SU-DHL-6 (cell line): ENCODE measurements around the gene SARDH.

Experiments used
- H2AFZ ChIP-seq: fragments of 200-600 bp; sonication (generic); 2 replicates; pipeline ENCODE4 v1.6.1; 2014; ENCODE audit warnings: low read depth, mild to moderate bottlenecking, moderate library complexity, mixed read lengths, antibody characterized with exemption, low read length; ENCODE audit not compliant: severe bottlenecking
- H3F3A ChIP-seq: fragments of 200-600 bp; shearing (Covaris generic); 2 replicates; pipeline ENCODE4 v1.6.0; 2016; ENCODE audit warnings: antibody characterized with exemption, mild to moderate bottlenecking; ENCODE audit not compliant: insufficient read depth
- H3K27ac ChIP-seq: fragments of 200-600 bp; sonication (generic); 2 replicates; pipeline ENCODE4 v1.5.1; 2016; ENCODE audit warnings: low read depth, mild to moderate bottlenecking, low read length, moderate library complexity, mixed read lengths
- H3K27me3 ChIP-seq: fragments of 200-600 bp; sonication (generic), shearing (Covaris generic); 2 replicates; pipeline ENCODE4 v1.6.0; 2014; ENCODE audit warnings: mild to moderate bottlenecking, low read length
- H3K36me3 ChIP-seq: fragments of 200-600 bp; sonication (generic); 2 replicates; pipeline ENCODE4 v1.6.1; 2014; ENCODE audit warnings: mild to moderate bottlenecking, low read length, mixed read lengths
- H3K4me2 ChIP-seq: fragments of 300-600, 200-600 bp; shearing (Covaris generic), sonication (generic); 2 replicates; pipeline ENCODE4 v1.6.0; 2014; ENCODE audit warnings: low read length, low read depth, mild to moderate bottlenecking; ENCODE audit not compliant: poor library complexity, severe bottlenecking
- H3K4me3 ChIP-seq: fragments of 200-600 bp; sonication (generic); 2 replicates; pipeline ENCODE4 v1.5.1; 2014; ENCODE audit warnings: antibody characterized with exemption, low read length, mild to moderate bottlenecking, mixed read lengths; ENCODE audit not compliant: insufficient read depth, poor library complexity, severe bottlenecking
- H3K79me2 ChIP-seq: fragments of 200-600 bp; sonication (generic); 2 replicates; pipeline ENCODE4 v1.6.1; 2014; ENCODE audit warnings: mild to moderate bottlenecking, low read length, moderate library complexity; ENCODE audit not compliant: insufficient read depth
- H3K9ac ChIP-seq: fragments of 200-600 bp; sonication (generic); 2 replicates; pipeline ENCODE4 v1.7.0; 2014; ENCODE audit warnings: mild to moderate bottlenecking, low read length
- H3K9me2 ChIP-seq: fragments of 200-600 bp; sonication (generic); replicated peaks from 2 replicates; pipeline ENCODE4 v1.6.1; 2014; ENCODE audit warnings: low read length; ENCODE audit not compliant: insufficient read depth
- H3K9me3 ChIP-seq: fragments of 200-600 bp; sonication (generic); 2 replicates; pipeline ENCODE4 v1.6.1; 2014; ENCODE audit warnings: low read length, mixed read lengths; ENCODE audit not compliant: insufficient read depth
- H4K20me1 ChIP-seq: fragments of 200-600 bp; sonication (generic); 2 replicates; pipeline ENCODE4 v1.6.1; 2014; ENCODE audit warnings: low read depth, mild to moderate bottlenecking, antibody characterized with exemption, low read length, moderate library complexity, mixed read lengths
- EZH2phosphoT487 ChIP-seq: fragments of 200-600 bp; sonication (generic), shearing (Covaris generic); conservative IDR thresholded peaks from 2 replicates; pipeline ENCODE4 v1.6.1; 2018; ENCODE audit warnings: mild to moderate bottlenecking, antibody characterized with exemption, low read length, moderate library complexity, mixed read lengths
- TF ChIP-seq, protein P1 (sequence below): fragments of 200-600 bp; sonication (generic); IDR thresholded peaks from one replicate; pipeline ENCODE4 v1.5.1; 2017; ENCODE audit warnings: antibody characterized with exemption, mild to moderate bottlenecking, low read length, moderate library complexity; ENCODE audit not compliant: insufficient read depth, poor library complexity, severe bottlenecking

Gene SARDH

DNA sequence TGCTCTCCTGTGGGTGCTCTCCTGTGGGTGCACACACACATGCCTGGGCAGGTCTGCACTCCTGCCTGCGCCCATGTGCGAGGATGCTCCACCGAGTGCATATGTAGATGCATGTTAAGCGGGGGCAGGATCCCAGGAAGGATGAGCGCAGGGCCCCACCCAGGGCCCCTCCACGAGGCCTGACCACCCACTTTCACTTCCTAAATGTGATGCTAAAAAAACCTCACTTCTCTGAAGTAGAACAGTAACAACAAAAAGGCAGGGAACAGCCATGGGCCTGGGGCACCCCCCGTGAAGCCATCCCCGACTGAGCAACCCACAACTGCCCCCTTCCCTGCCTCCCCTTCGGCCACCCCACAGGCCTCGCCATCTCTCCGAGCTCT, 48.2 kb upstream of the SARDH start:
- TF ChIP-seq EZH2phosphoT487: no peak
- TF ChIP-seq, protein P1, sequence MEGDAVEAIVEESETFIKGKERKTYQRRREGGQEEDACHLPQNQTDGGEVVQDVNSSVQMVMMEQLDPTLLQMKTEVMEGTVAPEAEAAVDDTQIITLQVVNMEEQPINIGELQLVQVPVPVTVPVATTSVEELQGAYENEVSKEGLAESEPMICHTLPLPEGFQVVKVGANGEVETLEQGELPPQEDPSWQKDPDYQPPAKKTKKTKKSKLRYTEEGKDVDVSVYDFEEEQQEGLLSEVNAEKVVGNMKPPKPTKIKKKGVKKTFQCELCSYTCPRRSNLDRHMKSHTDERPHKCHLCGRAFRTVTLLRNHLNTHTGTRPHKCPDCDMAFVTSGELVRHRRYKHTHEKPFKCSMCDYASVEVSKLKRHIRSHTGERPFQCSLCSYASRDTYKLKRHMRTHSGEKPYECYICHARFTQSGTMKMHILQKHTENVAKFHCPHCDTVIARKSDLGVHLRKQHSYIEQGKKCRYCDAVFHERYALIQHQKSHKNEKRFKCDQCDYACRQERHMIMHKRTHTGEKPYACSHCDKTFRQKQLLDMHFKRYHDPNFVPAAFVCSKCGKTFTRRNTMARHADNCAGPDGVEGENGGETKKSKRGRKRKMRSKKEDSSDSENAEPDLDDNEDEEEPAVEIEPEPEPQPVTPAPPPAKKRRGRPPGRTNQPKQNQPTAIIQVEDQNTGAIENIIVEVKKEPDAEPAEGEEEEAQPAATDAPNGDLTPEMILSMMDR: no peak
- no peaks in the 10 kb centered on the region for H3K9me3 ChIP-seq
- no peaks in the 10 kb centered on the region for H3K79me2 ChIP-seq
- no peaks in the 10 kb centered on the region for H3K9me2 ChIP-seq
- H3K4me2 ChIP-seq: peak overlapping the region; percentile 14
- no peaks in the 10 kb centered on the region for H4K20me1 ChIP-seq
- H3K4me3 ChIP-seq: no peak overlapping the region
- no peaks in the 10 kb centered on the region for H3K36me3 ChIP-seq
- peaks cover 9% of the 10 kb centered on the region; the same call in 1 of the 2 replicates for H3F3A ChIP-seq
- no peaks in the 10 kb centered on the region for H3K27me3 ChIP-seq
- H2AFZ ChIP-seq: no peak overlapping the region
- peak overlapping the region; percentile 57 for H3K27ac ChIP-seq
- H3K9ac ChIP-seq: no peak overlapping the region

DNA sequence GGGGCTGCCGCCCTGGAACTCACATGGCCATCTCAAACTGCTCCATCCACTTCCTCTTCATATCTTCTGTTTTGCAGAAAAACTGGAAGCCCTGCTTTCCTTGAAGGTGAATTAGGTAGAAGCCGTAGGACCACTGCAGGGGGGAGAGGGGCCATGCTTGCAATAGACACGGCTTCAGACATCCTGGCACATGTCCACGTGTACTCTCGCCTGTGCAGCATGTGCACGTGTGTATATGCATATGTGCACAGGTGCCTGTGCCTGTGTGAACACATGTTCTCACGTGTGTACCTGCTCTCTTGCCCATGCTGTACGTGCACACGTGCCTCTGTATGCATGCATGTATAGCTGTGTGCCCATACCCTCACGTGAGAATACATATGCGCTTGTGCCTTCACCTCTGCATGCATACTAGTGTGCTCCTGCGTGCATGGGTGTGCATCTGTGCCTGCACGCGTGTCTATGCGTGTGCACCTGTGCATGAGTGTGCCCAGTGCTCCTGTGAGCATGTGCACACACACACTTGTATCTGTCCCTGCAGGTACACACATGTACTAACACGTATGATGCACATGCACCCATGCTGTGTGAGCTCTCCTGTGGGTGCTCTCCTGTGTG, 47.7 kb upstream of the SARDH start:
- no peaks in the 10 kb centered on the region for H3K27me3 ChIP-seq

DNA sequence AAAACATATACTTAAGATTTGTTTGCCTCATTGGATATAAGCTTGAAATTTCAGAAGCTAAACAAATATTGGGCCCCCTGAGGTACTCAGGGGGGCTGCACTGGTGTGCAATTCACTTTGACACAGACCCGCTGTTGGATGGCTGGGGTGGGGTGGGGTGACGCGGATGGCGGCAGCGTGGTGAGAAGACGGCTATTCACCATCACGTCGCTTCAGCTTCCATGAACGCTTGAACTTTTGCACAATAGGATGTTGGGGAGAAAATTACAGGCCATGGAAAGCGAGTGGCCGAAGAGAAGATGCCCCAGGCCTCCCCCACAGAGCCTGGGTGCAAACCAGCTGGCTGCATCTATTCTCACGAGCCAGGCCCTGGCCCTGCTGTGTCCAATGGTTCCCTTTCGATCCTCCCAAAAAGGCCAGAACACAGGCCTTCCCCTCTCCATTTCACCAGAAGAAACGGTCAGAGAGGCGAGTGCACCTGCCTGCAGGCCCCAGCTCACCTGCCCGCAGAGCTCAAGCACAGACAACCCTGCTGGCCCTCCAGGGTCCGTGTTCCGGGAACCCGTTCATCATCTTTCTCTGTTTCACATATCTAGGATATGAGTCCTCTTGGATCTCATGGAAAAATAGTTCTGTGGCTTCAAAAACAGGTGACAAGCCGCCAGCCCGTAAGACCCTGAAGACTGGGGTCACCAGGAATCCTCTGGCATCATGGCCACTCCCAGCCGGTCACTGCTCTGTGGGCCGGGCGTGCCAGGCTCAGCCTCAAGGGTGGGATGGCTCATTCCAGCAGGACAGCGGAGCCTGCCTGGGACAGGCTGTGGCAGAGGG, 46.8 kb upstream of the SARDH start:
- Histone ChIP-seq H3K9me3 (no peaks in the 10 kb centered on the region), H3K27ac (no peak overlapping the region), H3K36me3 (no peaks in the 10 kb centered on the region)

More for the DNA sequence above, 47.7 kb upstream of the SARDH start:
- no peaks in the 10 kb centered on the region for H3K9me3 ChIP-seq
- no peaks in the 10 kb centered on the region for H4K20me1 ChIP-seq
- H3K36me3 ChIP-seq: no peaks in the 10 kb centered on the region
- no peak overlapping the region for H3K4me3 ChIP-seq
- peaks cover 9% of the 10 kb centered on the region; the same call in 1 of the 2 replicates for H3F3A ChIP-seq
- no peak overlapping the region for H3K4me2 ChIP-seq
- H3K79me2 ChIP-seq: no peaks in the 10 kb centered on the region
- no peaks in the 10 kb centered on the region for H3K9me2 ChIP-seq
- no peak for TF ChIP-seq EZH2phosphoT487
- TF ChIP-seq, protein P1: no peak
- H2AFZ ChIP-seq: no peak overlapping the region
- peak overlapping the region; percentile 57; the same call in 1 of the 2 replicates for H3K27ac ChIP-seq
- H3K9ac ChIP-seq: no peak overlapping the region

More for the DNA sequence above, 46.8 kb upstream of the SARDH start:
- Histone ChIP-seq H3F3A (peaks cover 9% of the 10 kb centered on the region; the same call in 1 of the 2 replicates), H3K4me3 (no peak overlapping the region), H3K27me3 (no peaks in the 10 kb centered on the region), H4K20me1 (no peaks in the 10 kb centered on the region), H3K9ac (no peak overlapping the region), H3K9me2 (no peaks in the 10 kb centered on the region), H3K4me2 (no peak overlapping the region), H3K79me2 (no peaks in the 10 kb centered on the region), H2AFZ (no peak overlapping the region)
- no peak for TF ChIP-seq EZH2phosphoT487
- TF ChIP-seq, protein P1: no peak
